Gastroesophageal sphincter (tissue), 3 donors: ENCODE data around the gene SSBP3.

Experiments used
- CTCF ChIP-seq, 4 experiments: fragments of 200-600 bp in 2 of 4; fragments of 450-650 bp in 2 of 4; sonication (generic) in 1 of 4; IDR thresholded peaks; one replicate each; pipeline ENCODE4 v1.5.1; 2017 to 2019; ENCODE audit warnings: antibody characterized with exemption in 4 of 4, mild to moderate bottlenecking in 2 of 4, moderate library complexity in 2 of 4
- EP300 ChIP-seq: sonication (generic); formaldehyde crosslinking; IDR thresholded peaks from one replicate; pipeline ENCODE4 v1.6.1; 2017; ENCODE audit warnings: antibody characterized with exemption, mild to moderate bottlenecking

- TF ChIP-seq CTCF (IDR thresholded peaks at IDR 0.05): no peak
- no peak for TF ChIP-seq EP300
Measured at GRCh38 chr1:54424398-54424797, 18.2 kb upstream of the SSBP3 start.
